ENCODE data around the gene ANKRD11.

GRCh38 chr16:89351645-89352044 lies 138.7 kb downstream of the ANKRD11 start:
- TF ChIP-seq EP300 (IDR thresholded peaks at IDR 0.05) (no peak), CTCF (IDR thresholded peaks at IDR 0.05) (no peak), POLR2A (IDR thresholded peaks at IDR 0.05) (no peak), POLR2AphosphoS5 (IDR thresholded peaks at IDR 0.05) (no peak)
